HG03280 (cell line): ENCODE data around the gene LCNL1.

ENCODE experiments used
- ATAC-seq: cut with Tn5 transposase; IDR thresholded peaks from one replicate; pipeline ENCODE4 v1.9.1; 2021; ENCODE audit warnings: mild to moderate bottlenecking, moderate library complexity; ENCODE audit not compliant: unreplicated experiment

LCNL1 gene

GRCh38 chr9:136973618-136974617, 8.9 kb upstream of the LCNL1 start:
- no peak for ATAC-seq

GRCh38 chr9:136974817-136975535, 7.8 kb upstream of the LCNL1 start:
- ATAC-seq = no peak

DNA sequence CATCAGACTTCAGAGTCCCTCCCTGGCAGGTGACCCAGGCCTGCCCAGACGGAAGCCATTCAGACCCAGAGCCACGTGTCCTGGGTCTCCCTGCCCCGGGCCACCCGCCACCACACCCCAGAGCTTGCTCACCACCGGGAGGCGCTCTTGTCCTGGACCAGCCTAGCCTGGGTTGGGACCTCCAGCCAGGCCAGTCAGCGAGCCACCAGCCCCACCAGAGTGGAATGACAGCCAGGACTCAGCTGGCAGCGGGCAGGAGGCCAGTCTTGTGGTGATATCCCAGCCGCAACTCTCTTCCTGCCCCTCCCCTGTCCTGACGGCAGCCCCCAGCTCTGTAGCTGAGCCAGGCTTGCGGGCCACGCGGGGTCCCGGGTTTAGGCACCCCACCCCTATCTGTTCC, 7.1 kb upstream of the LCNL1 start:
- ATAC-seq = no peak

- ATAC-seq = no peak
Measured at GRCh38 chr9:136977223-136977622, 5.6 kb upstream of the LCNL1 start, which contains the start of gene PTGDS. TSS of gene PTGDS (plus strand) at chr9:136977504. CDS start at chr9:136977579, 75 bp downstream.

GRCh38 chr9:136977649-136978072, 5.1 kb upstream of the LCNL1 start:
- ATAC-seq = no peak

DNA sequence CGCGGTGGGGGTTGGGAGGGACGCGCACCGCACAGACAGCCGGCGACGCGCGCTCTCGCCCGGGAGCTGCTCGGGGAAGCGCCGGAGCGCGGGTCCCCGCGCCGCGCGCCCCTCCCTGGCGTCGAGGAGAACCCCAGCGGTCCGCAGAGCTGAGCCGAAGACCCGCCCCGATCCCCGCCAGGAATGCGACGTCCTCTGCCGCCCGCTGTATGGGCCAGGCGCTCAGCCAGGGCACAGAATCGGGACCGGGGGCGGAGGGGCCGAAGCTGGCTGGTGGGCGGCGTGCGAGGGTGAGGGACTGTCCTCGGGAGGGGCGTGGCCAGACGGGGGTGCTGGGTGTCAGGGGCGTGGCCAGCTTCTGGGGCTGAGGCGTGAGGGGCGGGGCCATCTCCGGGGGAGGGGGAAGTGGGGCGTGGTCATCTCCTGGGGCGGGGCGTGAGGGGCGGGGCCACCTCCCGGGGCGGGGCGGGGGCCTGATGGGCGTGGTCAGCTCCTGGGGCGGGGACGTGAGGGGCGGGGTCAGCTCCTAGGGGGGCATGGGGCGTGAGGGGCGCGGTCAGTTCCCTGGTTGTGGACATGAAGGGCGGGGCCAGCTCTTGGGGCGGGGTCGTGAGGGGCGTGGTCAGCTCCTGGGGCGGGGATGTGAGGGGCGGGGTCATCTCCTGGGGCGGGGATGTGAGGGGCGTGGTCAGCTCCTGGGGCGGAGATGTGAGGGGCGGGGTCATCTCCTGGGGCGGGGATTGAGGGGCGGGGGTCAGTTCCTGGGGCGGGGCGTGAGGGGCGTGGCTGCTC, 4.5 kb upstream of the LCNL1 start:
- no peak for ATAC-seq

GRCh38 chr9:136978865-136979544, 3.8 kb upstream of the LCNL1 start:
- ATAC-seq = no peak

- ATAC-seq = no peak
Measured at GRCh38 chr9:136979769-136980587, 2.8 kb upstream of the LCNL1 start.

- ATAC-seq = no peak
Measured at GRCh38 chr9:136980669-136981478, 1.9 kb upstream of the LCNL1 start.

- no peak for ATAC-seq
Measured at GRCh38 chr9:136981588-136982231, 1.1 kb upstream of the LCNL1 start.

DNA sequence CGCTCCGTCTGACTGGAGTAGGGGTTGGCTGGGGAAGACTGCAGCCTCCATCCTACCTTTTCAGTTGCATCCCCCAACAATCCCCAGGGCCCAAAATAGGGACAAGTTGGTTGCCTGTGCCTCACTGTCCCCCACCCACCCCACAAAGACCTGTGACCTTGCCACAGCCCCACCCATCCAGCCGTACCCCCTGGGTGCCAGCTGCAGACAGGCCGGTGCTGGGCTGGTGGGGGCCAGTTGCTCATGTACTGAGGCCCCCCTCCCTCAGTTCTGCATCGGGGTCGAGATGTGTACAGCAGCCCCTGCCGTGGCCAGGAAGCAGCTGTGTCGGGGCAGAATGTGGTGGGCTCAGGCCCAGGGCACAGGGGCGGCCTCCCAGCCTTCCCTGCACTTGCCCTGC, 374 bp downstream of the LCNL1 start:
- no peak for ATAC-seq

- ATAC-seq = no peak
Measured at GRCh38 chr9:136983656-136984314, 992 bp downstream of the LCNL1 start.

DNA sequence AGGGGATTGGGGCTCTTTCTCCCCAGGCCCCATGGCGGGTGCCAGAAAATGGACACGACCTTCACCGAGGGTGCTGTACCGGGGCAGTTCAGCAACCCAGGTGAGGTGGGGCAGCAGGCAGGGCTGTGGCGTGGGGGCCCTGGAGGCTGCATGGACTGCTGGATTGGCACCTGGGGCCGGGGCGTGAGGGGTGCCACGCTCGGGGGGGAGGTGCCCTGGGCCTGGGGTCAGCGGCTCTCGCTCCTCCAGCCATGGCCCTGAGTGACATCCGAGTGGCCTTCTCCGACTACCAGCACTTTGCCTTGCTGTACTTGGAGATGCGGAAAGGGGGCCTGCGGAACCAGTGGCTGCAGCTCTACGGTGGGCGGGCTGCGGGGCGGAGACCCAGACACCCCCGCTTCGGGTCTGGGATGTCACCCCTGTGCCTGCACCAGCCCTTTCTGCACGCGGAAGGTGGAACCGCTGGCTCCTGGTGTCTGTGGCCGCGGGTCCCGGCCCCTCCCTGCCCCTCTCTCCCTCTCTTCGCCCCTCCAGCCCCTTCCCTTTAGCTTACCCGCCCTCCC, 1.8 kb downstream of the LCNL1 start:
- ATAC-seq = no peak

DNA sequence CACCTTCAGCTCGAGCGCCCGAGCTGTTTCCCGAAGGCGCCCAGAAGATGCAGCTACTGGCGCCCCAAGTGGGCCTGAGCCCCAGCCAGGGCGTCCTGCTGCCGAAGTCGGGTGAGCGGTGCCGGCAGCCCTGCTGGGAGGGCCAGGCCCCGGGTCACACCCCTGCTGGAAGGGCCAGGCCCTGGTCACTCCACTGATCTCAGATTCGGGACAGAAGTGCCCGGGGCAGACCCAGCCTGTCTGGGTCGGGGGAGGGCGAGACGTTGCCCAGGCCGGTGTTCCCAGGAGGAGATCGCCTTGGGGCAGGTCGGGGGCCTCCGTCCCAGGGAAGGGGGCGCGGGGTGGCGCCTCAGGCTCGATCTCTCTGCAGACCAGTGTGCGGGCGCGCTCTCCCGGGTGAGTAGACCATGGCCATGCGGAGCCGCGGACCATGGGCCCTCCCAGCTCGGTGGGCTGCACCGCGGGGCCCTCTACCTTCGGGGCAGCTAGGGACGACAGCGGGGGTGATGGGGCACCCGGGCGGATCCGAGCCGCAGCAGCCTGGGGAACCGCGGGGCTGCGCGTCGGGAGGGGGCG, 2.3 kb downstream of the LCNL1 start:
- no peak for ATAC-seq

- ATAC-seq = no peak
Measured at GRCh38 chr9:136985853-136986252, 3.1 kb downstream of the LCNL1 start.

- no peak for ATAC-seq
Measured at GRCh38 chr9:136988872-136989271, 6.1 kb downstream of the LCNL1 start.
